CD4-positive, alpha-beta memory T cell (primary cell): ENCODE measurements around the gene SQOR. TPM values are rescaled to one million over a fixed set of nuclear protein-coding genes. Genes with fewer than 3 reads are reported as not detected.
A peak's percentile ranks its signal among the peaks of the same experiment; 100 is the strongest.

Experiments
- CTCF ChIA-PET: fragments of 350-600 bp; sonication (Branson Sonifier 250); formaldehyde crosslinking; loops from one replicate; lab custom pipeline; 2021; ENCODE audit warnings: inconsistent platforms; ENCODE audit not compliant: partially characterized antibody; lab: Charles Lee
- POLR2A ChIA-PET: fragments of 350-600 bp; sonication (Branson Sonifier 250); formaldehyde crosslinking; loops from one replicate; lab custom pipeline; 2021; ENCODE audit not compliant: partially characterized antibody; lab: Charles Lee
- DNase-seq, 5 donors: peaks; one replicate each; pipeline versions ENCODE4 v3.0.0 to v3.0.0-alpha.2; 2020 to 2022; ENCODE audit warnings: mixed read lengths in 1 of 5
- H3K27ac ChIP-seq: one replicate; pipeline ENCODE4 v1.7.0; 2013; ENCODE audit warnings: low read depth, low read length
- H3K27me3 ChIP-seq: 2 replicates; pipeline ENCODE4 v1.7.0; 2013; ENCODE audit warnings: mild to moderate bottlenecking, low read length, moderate library complexity; ENCODE audit not compliant: insufficient read depth
- H3K36me3 ChIP-seq: 2 replicates; pipeline ENCODE4 v1.7.0; 2013; ENCODE audit warnings: mild to moderate bottlenecking, low read length, moderate library complexity; ENCODE audit not compliant: insufficient read depth
- H3K4me1 ChIP-seq: 2 replicates; pipeline ENCODE4 v1.7.0; 2013; ENCODE audit warnings: mild to moderate bottlenecking, low read length, moderate library complexity; ENCODE audit not compliant: insufficient read depth
- H3K4me3 ChIP-seq, 2 donors: one replicate each; pipeline ENCODE4 v1.7.0; 2013; ENCODE audit warnings: low read length in 2 of 2, mild to moderate bottlenecking in 1 of 2
- H3K9me3 ChIP-seq, 2 donors: one replicate each; pipeline ENCODE4 v1.7.0; 2013; ENCODE audit warnings: low read length in 2 of 2, control low read depth in 1 of 2; ENCODE audit not compliant: control insufficient read depth in 1 of 2
- H3K27ac Mint-ChIP-seq, 7 donors: one replicate each; pipeline ENCODE4 v1.8.0; 2020 to 2021; ENCODE audit warnings: mixed read lengths in 7 of 7, mild to moderate bottlenecking in 6 of 7, inconsistent platforms in 3 of 7, moderate library complexity in 3 of 7
- H3K27me3 Mint-ChIP-seq, 2 donors: one replicate each; pipeline ENCODE4 v1.8.0; 2020 to 2021; ENCODE audit warnings: mixed read lengths in 2 of 2
- H3K36me3 Mint-ChIP-seq, 2 donors: one replicate each; pipeline ENCODE4 v1.8.0; 2020 to 2021; ENCODE audit warnings: mixed read lengths in 2 of 2, inconsistent platforms in 1 of 2, mild to moderate bottlenecking in 1 of 2
- H3K4me1 Mint-ChIP-seq, 4 donors: one replicate each; pipeline ENCODE4 v1.8.0; 2020 to 2021; ENCODE audit warnings: mixed read lengths in 4 of 4, mild to moderate bottlenecking in 1 of 4
- H3K4me3 Mint-ChIP-seq, 8 donors: one replicate each; pipeline ENCODE4 v1.8.0; 2020 to 2021; ENCODE audit warnings: mixed read lengths in 8 of 8, mild to moderate bottlenecking in 7 of 8, moderate library complexity in 6 of 8, inconsistent platforms in 3 of 8
- H3K9me3 Mint-ChIP-seq, 8 donors: one replicate each; pipeline ENCODE4 v1.8.0; 2020 to 2021; ENCODE audit warnings: mixed read lengths in 8 of 8, mild to moderate bottlenecking in 5 of 8, inconsistent platforms in 3 of 8, moderate library complexity in 1 of 8
- intact Hi-C: fragments of 100-400 bp; cut with micrococcal nuclease; formaldehyde crosslinking; loops from one replicate; pipeline ENCODE4 v1.15.1; 2023
- polyA plus RNA-seq, 2 donors: library from polyadenylated mRNA; unstranded; fragments of 300-500 nt; fragmentation: Illumina TruSeq; gene quantifications; one replicate each; pipeline ENCODE4 v1.2.3, GENCODE V29; 2021
- total RNA-seq, 2 experiments: library from RNA; stranded (reverse); gene quantifications; one replicate each; pipeline ENCODE4 v1.2.3, GENCODE V29; 2021

SQOR gene
- total and polyA plus RNA-seq, 4 experiments from 2014 or later = 47.9 to 183 (median 84.6) TPM

- peak overlapping the region; percentile 86 to 95 (median 88) for H3K4me3 Mint-ChIP-seq
- DNase-seq = peak; percentile 72 to 82 (median 75)
- peaks cover 0 to 2% (median 0%) of the 10 kb centered on the region in 8 donors for H3K9me3 Mint-ChIP-seq
- H3K27ac Mint-ChIP-seq = peak overlapping the region; percentile 82 to 98 (median 97)
- Histone ChIP-seq H3K4me1 (peaks cover 73% of the 10 kb centered on the region), H3K36me3 (no peaks in the 10 kb centered on the region), H3K27me3 (no peaks in the 10 kb centered on the region), H3K4me3 (peak overlapping the region in 1 of 2 donors; percentile 14), H3K27ac (peak overlapping the region; percentile 48), H3K9me3 (no peaks in the 10 kb centered on the region)
- intact Hi-C loops = loop anchor here (1.0 kb wide), 1 partner anchor 115 kb away; the partner anchor contains the start of gene SLC30A4
- peaks cover 34 to 77% (median 67%) of the 10 kb centered on the region in 4 donors for H3K4me1 Mint-ChIP-seq
- ChIA-PET CTCF (interaction anchor here (0.6 to 2.4 kb wide), 7 partner anchors 10 to 439 kb away, joined by 3 to 10 read pairs (median 4); no protein-coding TSS in a partner anchor), POLR2A (interaction anchor here (1.0 to 3.7 kb wide), 9 partner anchors 11 to 1350 kb away, joined by 3 to 34 read pairs (median 6); partner anchors contain the start of gene BLOC1S6)
- peaks cover 22 to 26% of the 10 kb centered on the region in 2 donors for H3K36me3 Mint-ChIP-seq
- no peaks in the 10 kb centered on the region for H3K27me3 Mint-ChIP-seq
These were observed 2.8 kb downstream of the SQOR start for GRCh38 chr15:45637552-45638033.

GRCh38 chr15:45640616-45641015 is 5.8 kb downstream of the SQOR start:
- POLR2A ChIA-PET = interaction anchor here (0.6 kb wide), 1 partner anchor 53 kb away, joined by 3 read pairs; no protein-coding TSS in a partner anchor
- intact Hi-C loops = no loop called here

DNA sequence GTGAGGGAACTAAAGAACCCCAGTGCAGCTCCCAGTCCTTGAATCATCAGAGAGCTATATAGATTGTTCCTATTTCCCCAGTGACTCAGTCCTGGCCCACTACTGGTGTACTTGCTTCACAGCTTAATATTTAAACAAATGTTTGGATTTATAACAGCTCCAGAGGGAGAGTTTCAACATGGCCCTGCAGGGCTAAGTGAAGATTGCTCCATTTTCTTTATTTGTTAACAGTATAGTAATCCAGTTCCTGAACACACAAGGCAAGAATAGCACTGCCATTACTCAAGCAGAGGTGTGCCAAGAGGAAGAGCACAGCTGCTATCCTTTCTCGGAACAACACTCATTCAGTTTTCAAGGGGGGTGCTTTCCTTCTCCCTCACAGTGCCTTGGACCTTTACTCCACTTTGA is 6.5 kb downstream of the SQOR start:
- intact Hi-C loops = no loop called here
- CTCF ChIA-PET = interaction anchor here (1.0 to 7.3 kb wide), 2 partner anchors 32 to 64 kb away, joined by 4 to 31 read pairs; no protein-coding TSS in a partner anchor
- peaks cover 88% of the 10 kb centered on the region for H3K4me1 ChIP-seq

More at GRCh38 chr15:45640616-45641015, 5.8 kb downstream of the SQOR start:
- no peaks in the 10 kb centered on the region for H3K27me3 ChIP-seq
- H3K4me3 ChIP-seq = no peak overlapping the region
- H3K36me3 ChIP-seq = no peaks in the 10 kb centered on the region
- CTCF ChIA-PET = interaction anchor here (7.3 kb wide), 1 partner anchor 65 kb away, joined by 31 read pairs; no protein-coding TSS in a partner anchor
- Mint-ChIP-seq H3K4me1 (peaks cover 50 to 97% (median 86%) of the 10 kb centered on the region in 4 donors), H3K27ac (no peak overlapping the region), H3K4me3 (no peak overlapping the region), H3K27me3 (no peaks in the 10 kb centered on the region), H3K9me3 (peaks cover 0 to 2% (median 0%) of the 10 kb centered on the region in 8 donors), H3K36me3 (peaks cover 26 to 33% of the 10 kb centered on the region in 2 donors)
- H3K27ac ChIP-seq = no peak overlapping the region
- peaks cover 87% of the 10 kb centered on the region for H3K4me1 ChIP-seq
- H3K9me3 ChIP-seq = no peaks in the 10 kb centered on the region
- DNase-seq = no peak

GRCh38 chr15:45641999-45642932 is 7.4 kb downstream of the SQOR start:
- no peak for DNase-seq
- H3K27me3 ChIP-seq = no peaks in the 10 kb centered on the region
- H3K27ac ChIP-seq = no peak overlapping the region
- POLR2A ChIA-PET = interaction anchor here (0.8 to 1.8 kb wide), 2 partner anchors 18 to 56 kb away, joined by 3 to 5 read pairs; no protein-coding TSS in a partner anchor
- Mint-ChIP-seq H3K27me3 (no peaks in the 10 kb centered on the region), H3K9me3 (peaks cover 0 to 2% (median 0%) of the 10 kb centered on the region in 8 donors), H3K4me1 (peaks cover 52 to 96% (median 84%) of the 10 kb centered on the region in 4 donors), H3K4me3 (peak overlapping the region in 5 of 8 donors; percentile 3 to 53 (median 17)), H3K27ac (peak overlapping the region in 1 of 7 donors; percentile 79), H3K36me3 (peaks cover 26 to 33% of the 10 kb centered on the region in 2 donors)
- H3K9me3 ChIP-seq = no peaks in the 10 kb centered on the region
- intact Hi-C loops = no loop called here
- H3K4me1 ChIP-seq = peaks cover 88% of the 10 kb centered on the region
- H3K36me3 ChIP-seq = no peaks in the 10 kb centered on the region
- CTCF ChIA-PET = interaction anchor here (1.0 to 7.3 kb wide), 4 partner anchors 31 to 63 kb away, joined by 3 to 31 read pairs (median 4); no protein-coding TSS in a partner anchor
- H3K4me3 ChIP-seq = no peak overlapping the region

More for the DNA sequence above, 6.5 kb downstream of the SQOR start:
- Mint-ChIP-seq H3K4me1 (peaks cover 53 to 100% (median 87%) of the 10 kb centered on the region in 4 donors), H3K9me3 (peaks cover 0 to 2% (median 0%) of the 10 kb centered on the region in 8 donors), H3K27me3 (no peaks in the 10 kb centered on the region), H3K4me3 (peak overlapping the region in 1 of 8 donors; percentile 17), H3K27ac (no peak overlapping the region), H3K36me3 (peaks cover 26 to 33% of the 10 kb centered on the region in 2 donors)
- H3K27me3 ChIP-seq = no peaks in the 10 kb centered on the region
- H3K27ac ChIP-seq = no peak overlapping the region
- no peak overlapping the region for H3K4me3 ChIP-seq
- POLR2A ChIA-PET = interaction anchor here (0.6 to 1.8 kb wide), 2 partner anchors 19 to 54 kb away, joined by 3 to 5 read pairs; no protein-coding TSS in a partner anchor
- H3K9me3 ChIP-seq = no peaks in the 10 kb centered on the region
- no peak for DNase-seq
- H3K36me3 ChIP-seq = no peaks in the 10 kb centered on the region

DNA sequence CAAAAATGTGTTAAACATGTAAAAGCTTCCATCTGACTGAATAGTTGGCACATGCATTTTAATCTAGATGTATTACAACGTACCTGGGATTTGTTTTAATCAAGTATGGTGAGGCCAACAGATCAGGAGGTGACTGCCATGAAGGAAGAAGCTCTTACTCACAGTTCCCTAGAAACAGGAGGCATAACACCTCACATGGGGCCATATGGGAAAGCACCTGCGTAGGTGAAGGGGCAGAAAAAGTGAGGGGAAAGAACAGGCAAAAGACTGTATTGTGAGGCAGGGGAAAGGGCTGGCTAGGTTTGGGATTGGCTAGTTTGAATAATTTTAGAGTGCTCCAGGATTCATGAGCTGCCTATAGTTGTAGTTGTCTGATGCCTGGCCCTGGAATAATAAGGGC is 9.6 kb downstream of the SQOR start:
- H3K36me3 Mint-ChIP-seq = peaks cover 25 to 28% of the 10 kb centered on the region in 2 donors

DNA sequence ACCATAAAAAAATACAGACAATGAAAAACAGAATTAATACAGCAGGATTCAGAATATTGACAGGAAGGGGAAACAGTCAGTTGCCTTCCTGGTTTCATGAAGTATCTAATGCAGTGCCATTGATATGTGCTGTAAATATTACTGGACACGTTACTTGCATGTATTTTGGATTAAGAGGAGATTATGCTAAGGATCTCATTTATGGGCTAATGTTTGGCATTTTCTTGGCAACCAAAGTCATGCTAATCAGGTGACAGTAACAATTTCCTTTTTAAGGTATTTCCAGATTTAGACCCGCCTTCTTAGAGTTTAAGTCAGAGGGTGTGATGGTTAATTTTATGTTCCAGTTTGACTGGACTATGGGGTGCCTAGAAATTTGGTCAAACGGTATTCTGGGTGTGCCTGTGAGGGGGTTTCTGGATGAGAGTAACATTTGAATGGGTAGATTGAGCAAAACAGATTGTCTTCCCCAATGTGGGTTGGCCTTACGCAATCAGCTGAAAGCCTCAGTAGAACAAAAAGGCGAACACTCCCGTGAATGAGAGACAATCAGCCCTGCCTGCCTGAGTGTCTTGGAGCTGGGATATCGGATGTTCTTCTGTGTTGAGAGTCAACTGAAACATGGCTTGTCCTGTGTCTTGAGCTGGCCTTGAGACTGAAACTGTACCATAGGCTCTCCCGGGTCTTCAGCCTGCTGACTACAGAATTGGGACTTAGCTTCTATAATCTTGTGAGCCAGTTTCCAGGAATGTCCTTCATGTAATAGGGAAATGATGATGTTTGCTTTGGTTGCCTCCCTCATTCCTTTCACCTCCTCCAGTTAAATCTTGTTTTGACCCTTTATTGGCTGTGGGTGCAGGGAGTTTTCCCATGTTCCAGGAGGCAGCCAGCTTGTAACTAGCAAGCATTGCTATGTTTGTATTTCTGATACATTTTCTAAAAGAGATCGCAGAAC is 10.5 kb downstream of the SQOR start:
- peaks cover 0 to 2% (median 0%) of the 10 kb centered on the region in 8 donors for H3K9me3 Mint-ChIP-seq
- no peaks in the 10 kb centered on the region for H3K9me3 ChIP-seq
- H3K36me3 ChIP-seq = no peaks in the 10 kb centered on the region
- no peaks in the 10 kb centered on the region for H3K27me3 Mint-ChIP-seq
- H3K4me1 Mint-ChIP-seq = peaks cover 52 to 86% (median 74%) of the 10 kb centered on the region in 4 donors
- ChIA-PET POLR2A (interaction anchor here (2.4 kb wide), 1 partner anchor 10 kb away, joined by 9 read pairs; the partner anchor contains the start of gene SQOR), CTCF (interaction anchor here (7.3 kb wide), 1 partner anchor 60 kb away, joined by 31 read pairs; no protein-coding TSS in a partner anchor)
- peak overlapping the region in 5 of 7 donors; percentile 17 to 64 (median 47) for H3K27ac Mint-ChIP-seq
- no peak overlapping the region for H3K4me3 ChIP-seq
- peak overlapping the region in 6 of 8 donors; percentile 18 to 68 (median 46) for H3K4me3 Mint-ChIP-seq
- no peak overlapping the region for H3K27ac ChIP-seq
- DNase-seq = no peak
- H3K4me1 ChIP-seq = peaks cover 85% of the 10 kb centered on the region
- no peaks in the 10 kb centered on the region for H3K27me3 ChIP-seq
- intact Hi-C loops = no loop called here
- peaks cover 20 to 24% of the 10 kb centered on the region in 2 donors for H3K36me3 Mint-ChIP-seq

More for the DNA sequence above, 9.6 kb downstream of the SQOR start:
- Histone ChIP-seq H3K36me3 (no peaks in the 10 kb centered on the region), H3K27ac (no peak overlapping the region), H3K4me1 (peaks cover 85% of the 10 kb centered on the region), H3K9me3 (no peaks in the 10 kb centered on the region), H3K4me3 (no peak overlapping the region), H3K27me3 (no peaks in the 10 kb centered on the region)
- H3K4me1 Mint-ChIP-seq = peaks cover 48 to 86% (median 75%) of the 10 kb centered on the region in 4 donors
- intact Hi-C loops = no loop called here
- peak overlapping the region in 2 of 7 donors; percentile 25 to 36 for H3K27ac Mint-ChIP-seq
- H3K9me3 Mint-ChIP-seq = peaks cover 0 to 2% (median 0%) of the 10 kb centered on the region in 8 donors
- H3K27me3 Mint-ChIP-seq = no peaks in the 10 kb centered on the region
- no peak for DNase-seq
- ChIA-PET POLR2A (interaction anchor here (2.4 kb wide), 1 partner anchor 9 kb away, joined by 9 read pairs; the partner anchor contains the start of gene SQOR), CTCF (interaction anchor here (0.9 to 7.3 kb wide), 3 partner anchors 9 to 61 kb away, joined by 3 to 31 read pairs (median 5); partner anchors contain the start of gene SQOR)
- H3K4me3 Mint-ChIP-seq = peak overlapping the region in 4 of 8 donors; percentile 18 to 48 (median 43)
